ENCODE data around the gene STAT5A.

- TF ChIP-seq CTCF (IDR thresholded peaks at IDR 0.05) (no peak), RCOR1 (IDR thresholded peaks at IDR 0.05; ENCODE audit: low read length) (no peak), TCF12 (IDR thresholded peaks at IDR 0.05) (no peak), SMC3 (IDR thresholded peaks at IDR 0.05; ENCODE audit: low read depth, low read length) (no peak), POLR2AphosphoS5 (IDR thresholded peaks at IDR 0.05; ENCODE audit: low read depth, low read length) (no peak), NFIC (IDR thresholded peaks at IDR 0.05; ENCODE audit: borderline replicate concordance) (no peak), TEAD4 (IDR thresholded peaks at IDR 0.05; ENCODE audit: borderline replicate concordance, insufficient read depth) (no peak), EZH2phosphoT487 (IDR thresholded peaks at IDR 0.05; ENCODE audit: borderline replicate concordance, low read depth) (no peak), MXI1 (IDR thresholded peaks at IDR 0.05; ENCODE audit: low read depth, low read length) (no peak), CHD2 (IDR thresholded peaks at IDR 0.05; ENCODE audit: low read length, partially characterized antibody) (no peak), EP300 (IDR thresholded peaks at IDR 0.05; ENCODE audit: borderline replicate concordance in 1 of 2, low read depth in 1 of 2, low read length in 1 of 2) (no peak), JUND (IDR thresholded peaks at IDR 0.05) (no peak), GATA2 (CRISPR knock-in tag; IDR thresholded peaks at IDR 0.05) (no peak)
- TF ChIP-seq, protein P1, sequence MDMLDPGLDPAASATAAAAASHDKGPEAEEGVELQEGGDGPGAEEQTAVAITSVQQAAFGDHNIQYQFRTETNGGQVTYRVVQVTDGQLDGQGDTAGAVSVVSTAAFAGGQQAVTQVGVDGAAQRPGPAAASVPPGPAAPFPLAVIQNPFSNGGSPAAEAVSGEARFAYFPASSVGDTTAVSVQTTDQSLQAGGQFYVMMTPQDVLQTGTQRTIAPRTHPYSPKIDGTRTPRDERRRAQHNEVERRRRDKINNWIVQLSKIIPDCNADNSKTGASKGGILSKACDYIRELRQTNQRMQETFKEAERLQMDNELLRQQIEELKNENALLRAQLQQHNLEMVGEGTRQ (IDR thresholded peaks at IDR 0.05; ENCODE audit: borderline replicate concordance, low read depth, low read length): no peak
Observed at GRCh38 chr17:42255445-42255844, 32.9 kb upstream of the STAT5A start.
